ENCODE measurements around the gene PSMD13.

Gene PSMD13

GRCh38 chr11:205221-206001 lies 31.4 kb upstream of the PSMD13 start:
- no peak for DNase-seq

GRCh38 chr11:206002-206384 lies 30.8 kb upstream of the PSMD13 start:
- DNase-seq = no peak

- peak; percentile 22 for DNase-seq
Observed at GRCh38 chr11:206526-207207, 30.1 kb upstream of the PSMD13 start.

GRCh38 chr11:207208-207862 lies 29.4 kb upstream of the PSMD13 start, which contains the start of the genes BET1L and RIC8A:
TSS of gene BET1L (minus strand) at chr11:207399. CDS start at chr11:207321, 78 bp downstream.
TSS of gene RIC8A (plus strand) at chr11:207708. CDS start at chr11:208855, 1,147 bp downstream.
- peak; percentile 98 for DNase-seq

GRCh38 chr11:207863-208180 lies 29.0 kb upstream of the PSMD13 start:
- DNase-seq = no peak

GRCh38 chr11:208181-208916 lies 28.4 kb upstream of the PSMD13 start:
- peak; percentile 82 for DNase-seq

GRCh38 chr11:208917-209260 lies 27.9 kb upstream of the PSMD13 start:
- DNase-seq = no peak

- DNase-seq = peak; percentile 20
Observed at GRCh38 chr11:209275-210121, 27.3 kb upstream of the PSMD13 start.

GRCh38 chr11:210122-210802 lies 26.5 kb upstream of the PSMD13 start:
- DNase-seq = no peak

GRCh38 chr11:210803-211180 lies 26.0 kb upstream of the PSMD13 start:
- no peak for DNase-seq

GRCh38 chr11:211295-211694 lies 25.5 kb upstream of the PSMD13 start:
- DNase-seq = no peak

GRCh38 chr11:211741-212140 lies 25.0 kb upstream of the PSMD13 start:
- DNase-seq = no peak

- DNase-seq = no peak
Observed at GRCh38 chr11:212150-213100, 24.4 kb upstream of the PSMD13 start.

- no peak for DNase-seq
Observed at GRCh38 chr11:213111-213510, 23.7 kb upstream of the PSMD13 start.

- DNase-seq = no peak
Observed at GRCh38 chr11:214083-214482, 22.7 kb upstream of the PSMD13 start.

- DNase-seq = no peak
Observed at GRCh38 chr11:215581-216037, 21.2 kb upstream of the PSMD13 start.

GRCh38 chr11:216081-216974 lies 20.4 kb upstream of the PSMD13 start:
- DNase-seq = no peak

GRCh38 chr11:217704-218103 lies 19.1 kb upstream of the PSMD13 start:
- DNase-seq = no peak

- DNase-seq = no peak
Observed at GRCh38 chr11:218815-219593, 17.8 kb upstream of the PSMD13 start.
